ENCODE measurements around the gene PRKCE. TPM values are rescaled to one million over a fixed set of nuclear protein-coding genes. Genes with fewer than 3 reads are reported as not detected.

The PRKCE gene
- total RNA-seq, 1 experiment from 2014 or later, result 1.3 TPM

- H3K27ac ChIP-seq (ENCODE audit: insufficient read length, low read depth, low read length), result no peak overlapping the region
- H3K79me1 ChIP-seq (ENCODE audit: insufficient read depth, low read depth, low read length, poor library complexity, severe bottlenecking), result no peaks in the 10 kb centered on the region
- H2BK5ac ChIP-seq (ENCODE audit: insufficient read length, low read length), result no peak overlapping the region
- WGBS (ENCODE audit: extremely low coverage, insufficient read length, low lambda C conversion rate), result no CpG with 5 or more reads among the region's 3 CpGs
- H3K9me3 Mint-ChIP-seq, result peaks cover 16 to 20% of the 10 kb centered on the region in 2 experiments
- no peak overlapping the region for H3K18ac ChIP-seq (ENCODE audit: insufficient read length, low read depth, low read length)
- no peak overlapping the region for H2BK20ac ChIP-seq (ENCODE audit: low read depth, low read length, poor library complexity, severe bottlenecking)
- no peak for TF ChIP-seq CTCF (conservative IDR thresholded peaks at IDR 0.05)
- no peaks in the 10 kb centered on the region for H3K23me2 ChIP-seq (ENCODE audit: insufficient read length, low read depth, low read length, poor library complexity, severe bottlenecking)
- H3K4me1 ChIP-seq (ENCODE audit: insufficient read depth, low read length), result no peaks in the 10 kb centered on the region
- no peaks in the 10 kb centered on the region for H3K9me3 ChIP-seq (ENCODE audit: control insufficient read depth, low read depth, low read length)
- H3K4ac ChIP-seq (ENCODE audit: low read depth, low read length), result no peak overlapping the region
- H3T11ph ChIP-seq (ENCODE audit: low read length), result no peak overlapping the region
- H2AK5ac ChIP-seq (ENCODE audit: insufficient read length, low read length), result no peak overlapping the region
- no peak for DNase-seq
- H3K27me3 Mint-ChIP-seq (ENCODE audit: low read depth), result peaks cover 6% of the 10 kb centered on the region
- H3K4me1 Mint-ChIP-seq, result peaks cover 14 to 21% of the 10 kb centered on the region in 2 experiments
- H3K27ac Mint-ChIP-seq, result no peak overlapping the region
- no peak overlapping the region for H4K5ac ChIP-seq (ENCODE audit: insufficient read length, low read depth, low read length)
- no peak overlapping the region for H3K23ac ChIP-seq (ENCODE audit: insufficient read length, low read depth, low read length)
- no peak overlapping the region for H2AFZ ChIP-seq (ENCODE audit: low read length)
- H3K79me2 ChIP-seq (ENCODE audit: insufficient read depth, low read length), result no peaks in the 10 kb centered on the region
- H4K8ac ChIP-seq (replicated peaks; ENCODE audit: insufficient read length, low read depth, low read length), result no peak overlapping the region
- H3K56ac ChIP-seq (ENCODE audit: insufficient read length, low read depth, low read length), result no peak overlapping the region
- peaks cover 4 to 19% (median 5%) of the 10 kb centered on the region in 3 experiments; a peak in 4 of 7 replicates for H3K36me3 Mint-ChIP-seq (ENCODE audit: insufficient read depth in 1 of 3, low read depth in 3 of 3)
- H4K91ac ChIP-seq (ENCODE audit: insufficient read length, low read depth, low read length), result no peak overlapping the region
- no peak overlapping the region for H2BK15ac ChIP-seq (ENCODE audit: low read depth, low read length)
- no peak overlapping the region for H3K4me3 Mint-ChIP-seq
- no peaks in the 10 kb centered on the region for H3K27me3 ChIP-seq (ENCODE audit: insufficient read depth, low read length)
- no peak overlapping the region for H3K9ac ChIP-seq (ENCODE audit: extremely low read depth, insufficient read length, low read length)
- no peaks in the 10 kb centered on the region for H4K20me1 ChIP-seq (ENCODE audit: control insufficient read depth, insufficient read depth, insufficient read length)
- H2BK12ac ChIP-seq (ENCODE audit: insufficient read length, low read depth, low read length), result no peak overlapping the region
- no peak overlapping the region for H3K4me2 ChIP-seq (ENCODE audit: insufficient read depth, insufficient read length, low read length)
- no peak overlapping the region for H3K14ac ChIP-seq (ENCODE audit: insufficient read depth, low read length)
- no peak overlapping the region for H2BK120ac ChIP-seq (ENCODE audit: low read depth, low read length, poor library complexity, severe bottlenecking)
Measured at GRCh38 chr2:45833301-45833967, 182.0 kb downstream of the PRKCE start.
